ENCODE results near the gene ATG16L2. TPM values are rescaled to one million over a fixed set of nuclear protein-coding genes. Genes with fewer than 3 reads are reported as not detected.
"Not testable (repeated sequence)": the region's sequence is repeated elsewhere in the genome, so short reads cannot be mapped to it uniquely, and the experiment has no call there.

The ATG16L2 gene
- total RNA-seq, 1 donor from 2014 or later = 32.2 TPM

DNA sequence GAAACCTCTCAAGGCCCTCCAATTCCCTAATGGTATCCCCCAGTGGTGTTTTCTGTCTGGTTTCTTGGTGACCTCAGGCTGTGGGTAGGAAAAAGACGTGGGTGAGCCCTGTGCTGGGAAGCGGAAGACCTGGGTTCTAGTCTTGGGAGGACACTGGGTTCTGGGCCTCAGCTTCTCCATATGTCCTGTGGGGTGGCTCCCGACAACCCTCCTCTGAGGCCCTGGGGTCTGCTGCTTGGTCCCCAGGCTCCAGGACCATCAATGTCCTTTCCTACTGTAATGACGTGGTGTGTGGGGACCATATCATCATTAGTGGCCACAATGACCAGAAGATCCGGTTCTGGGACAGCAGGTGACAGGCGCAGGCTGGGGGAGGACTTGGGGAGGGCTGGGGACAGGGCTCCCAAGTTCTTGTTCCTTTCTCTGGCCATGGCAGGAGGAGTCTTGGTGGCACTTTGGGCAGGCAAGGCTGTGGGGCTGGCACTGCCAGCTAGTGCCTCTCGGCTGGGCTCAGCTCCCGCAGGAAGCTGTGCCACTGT is 12.8 kb downstream of the ATG16L2 start:
- Histone ChIP-seq H3K4me3 (no peak overlapping the region), H3K27ac (no peak overlapping the region), H3K27me3 (no peaks in the 10 kb centered on the region), H3K4me1 (peaks cover 10% of the 10 kb centered on the region), H3K36me3 (peaks cover 0 to 11% of the 10 kb centered on the region in 2 donors), H3K9me3 (no peaks in the 10 kb centered on the region)
- no peak for DNase-seq (ENCODE audit: extremely low spot score in 2 of 2)
- intact Hi-C loops (cut with DNase I) = loop anchor here (5.0 kb wide), 1 partner anchor 350 kb away; no protein-coding TSS in a partner anchor
- TF ChIP-seq POLR2AphosphoS5 (IDR thresholded peaks at IDR 0.05; ENCODE audit: insufficient read depth in 1 of 2, low read depth in 1 of 2) (no peak), POLR2A (IDR thresholded peaks at IDR 0.05) (no peak)
- TF ChIP-seq, protein P1, sequence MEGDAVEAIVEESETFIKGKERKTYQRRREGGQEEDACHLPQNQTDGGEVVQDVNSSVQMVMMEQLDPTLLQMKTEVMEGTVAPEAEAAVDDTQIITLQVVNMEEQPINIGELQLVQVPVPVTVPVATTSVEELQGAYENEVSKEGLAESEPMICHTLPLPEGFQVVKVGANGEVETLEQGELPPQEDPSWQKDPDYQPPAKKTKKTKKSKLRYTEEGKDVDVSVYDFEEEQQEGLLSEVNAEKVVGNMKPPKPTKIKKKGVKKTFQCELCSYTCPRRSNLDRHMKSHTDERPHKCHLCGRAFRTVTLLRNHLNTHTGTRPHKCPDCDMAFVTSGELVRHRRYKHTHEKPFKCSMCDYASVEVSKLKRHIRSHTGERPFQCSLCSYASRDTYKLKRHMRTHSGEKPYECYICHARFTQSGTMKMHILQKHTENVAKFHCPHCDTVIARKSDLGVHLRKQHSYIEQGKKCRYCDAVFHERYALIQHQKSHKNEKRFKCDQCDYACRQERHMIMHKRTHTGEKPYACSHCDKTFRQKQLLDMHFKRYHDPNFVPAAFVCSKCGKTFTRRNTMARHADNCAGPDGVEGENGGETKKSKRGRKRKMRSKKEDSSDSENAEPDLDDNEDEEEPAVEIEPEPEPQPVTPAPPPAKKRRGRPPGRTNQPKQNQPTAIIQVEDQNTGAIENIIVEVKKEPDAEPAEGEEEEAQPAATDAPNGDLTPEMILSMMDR (IDR thresholded peaks at IDR 0.05) = no peak

DNA sequence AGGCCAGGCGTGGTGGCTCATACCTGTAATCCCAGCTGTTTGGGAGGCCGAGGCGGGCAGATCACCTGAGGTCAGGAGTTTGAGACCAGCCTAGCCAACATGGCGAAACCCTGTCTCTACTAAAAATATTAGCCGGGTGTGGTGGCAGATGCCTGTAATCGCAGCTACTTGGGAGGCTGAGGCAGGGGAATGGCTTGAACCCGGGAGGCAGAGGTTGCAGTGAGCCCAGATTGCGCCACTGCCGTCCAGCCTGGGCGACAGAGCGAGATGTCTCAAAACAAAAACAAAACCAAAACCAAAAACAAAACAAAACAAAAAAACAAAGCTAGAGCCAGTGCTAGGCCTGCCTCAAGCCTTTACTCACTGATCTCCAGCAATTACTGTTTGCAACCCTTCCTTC is 13.4 kb downstream of the ATG16L2 start:
- intact Hi-C loops (cut with DNase I) = loop anchor here (5.0 kb wide), 1 partner anchor 350 kb away; no protein-coding TSS in a partner anchor
- Histone ChIP-seq H3K4me1 (peaks cover 17% of the 10 kb centered on the region), H3K27ac (peak overlapping the region; percentile 13), H3K36me3 (peaks cover 0 to 11% of the 10 kb centered on the region in 2 donors)
- H3K4me3 ChIP-seq; H3K9me3 ChIP-seq; DNase-seq (ENCODE audit: extremely low spot score in 2 of 2); H3K27me3 ChIP-seq: not testable (repeated sequence)

DNA sequence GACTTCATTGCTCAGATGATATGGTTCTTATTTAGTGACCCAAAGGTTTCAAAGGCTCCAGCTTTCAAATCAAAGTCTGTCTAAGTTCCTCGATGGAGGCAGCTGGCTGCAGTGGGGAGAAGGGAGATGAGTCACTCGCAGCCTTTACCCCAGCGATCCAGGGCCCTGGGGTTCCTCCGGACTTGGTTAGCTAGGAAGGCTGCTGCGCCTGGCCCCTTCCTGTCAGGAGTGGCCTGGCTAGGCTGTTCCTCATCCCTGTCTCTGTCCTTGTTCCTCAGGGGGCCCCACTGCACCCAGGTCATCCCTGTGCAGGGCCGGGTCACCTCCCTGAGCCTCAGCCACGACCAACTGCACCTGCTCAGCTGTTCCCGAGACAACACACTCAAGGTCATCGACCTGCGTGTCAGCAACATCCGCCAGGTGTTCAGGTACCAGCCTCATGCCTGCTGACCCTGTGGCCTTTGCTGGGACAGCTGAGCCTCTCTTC is 13.9 kb downstream of the ATG16L2 start:
- Histone ChIP-seq H3K4me3 (no peak overlapping the region), H3K27me3 (no peaks in the 10 kb centered on the region), H3K36me3 (peaks cover 0 to 11% of the 10 kb centered on the region in 2 donors), H3K9me3 (no peaks in the 10 kb centered on the region), H3K4me1 (peaks cover 22% of the 10 kb centered on the region), H3K27ac (peak overlapping the region; percentile 13)
- TF ChIP-seq POLR2AphosphoS5 (IDR thresholded peaks at IDR 0.05; ENCODE audit: insufficient read depth in 1 of 2, low read depth in 1 of 2) (no peak), POLR2A (IDR thresholded peaks at IDR 0.05) (no peak)
- TF ChIP-seq, protein P1 (IDR thresholded peaks at IDR 0.05) = no peak
- intact Hi-C loops (cut with DNase I) = loop anchor here (5.0 kb wide), 1 partner anchor 349 kb away; no protein-coding TSS in a partner anchor
- no peak for DNase-seq (ENCODE audit: extremely low spot score in 2 of 2)

DNA sequence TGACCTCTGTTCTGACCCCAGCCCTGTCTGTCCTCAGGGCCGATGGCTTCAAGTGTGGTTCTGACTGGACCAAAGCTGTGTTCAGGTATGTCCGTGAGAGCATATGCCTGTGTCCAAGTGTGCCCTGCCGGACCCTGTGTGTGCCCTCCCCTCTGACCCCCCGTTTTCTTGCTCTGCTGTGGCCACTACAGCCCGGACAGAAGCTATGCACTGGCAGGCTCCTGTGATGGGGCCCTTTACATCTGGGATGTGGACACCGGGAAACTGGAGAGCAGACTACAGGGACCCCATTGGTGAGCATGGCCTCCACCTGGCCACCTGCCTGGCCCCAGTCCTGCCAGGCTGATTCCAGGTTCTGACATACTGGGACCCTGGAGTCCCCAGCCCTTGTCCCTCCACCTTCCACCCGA is 14.5 kb downstream of the ATG16L2 start:
- intact Hi-C loops (cut with DNase I) = loop anchor here (5.0 kb wide), 1 partner anchor 349 kb away; no protein-coding TSS in a partner anchor
- Histone ChIP-seq H3K36me3 (peaks cover 0 to 11% of the 10 kb centered on the region in 2 donors), H3K27me3 (no peaks in the 10 kb centered on the region), H3K27ac (no peak overlapping the region), H3K4me3 (no peak overlapping the region), H3K9me3 (no peaks in the 10 kb centered on the region), H3K4me1 (peaks cover 27% of the 10 kb centered on the region)
- TF ChIP-seq, protein P1 (IDR thresholded peaks at IDR 0.05) = no peak
- TF ChIP-seq POLR2A (IDR thresholded peaks at IDR 0.05) (no peak), POLR2AphosphoS5 (IDR thresholded peaks at IDR 0.05; ENCODE audit: insufficient read depth in 1 of 2, low read depth in 1 of 2) (no peak)
- DNase-seq (ENCODE audit: extremely low spot score in 2 of 2) = no peak

DNA sequence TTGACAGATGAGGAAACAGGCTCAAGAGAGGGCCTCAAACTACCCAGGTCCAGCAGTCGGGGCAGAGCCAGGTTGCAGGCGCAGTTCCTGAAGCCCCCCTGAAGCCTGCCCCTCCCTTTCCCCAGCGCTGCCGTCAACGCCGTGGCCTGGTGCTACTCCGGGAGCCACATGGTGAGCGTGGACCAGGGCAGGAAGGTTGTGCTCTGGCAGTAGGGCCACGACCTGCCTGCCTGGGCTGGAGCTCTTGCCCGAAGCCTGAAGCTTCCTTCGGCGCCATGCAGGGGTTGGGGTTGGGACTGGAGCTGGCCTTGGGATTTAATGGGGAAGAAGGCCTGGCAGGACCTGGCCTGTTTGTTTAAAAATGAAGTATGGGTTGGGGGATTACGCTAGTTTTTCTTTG is 15.0 kb downstream of the ATG16L2 start:
- intact Hi-C loops (cut with DNase I) = loop anchor here (5.0 kb wide), 1 partner anchor 348 kb away; no protein-coding TSS in a partner anchor
- H3K36me3 ChIP-seq = peaks cover 0 to 11% of the 10 kb centered on the region in 2 donors
- H3K4me1 ChIP-seq = peaks cover 29% of the 10 kb centered on the region
- TF ChIP-seq, protein P1 (IDR thresholded peaks at IDR 0.05) = no peak
- TF ChIP-seq POLR2AphosphoS5 (IDR thresholded peaks at IDR 0.05; ENCODE audit: insufficient read depth in 1 of 2, low read depth in 1 of 2) (no peak), POLR2A (IDR thresholded peaks at IDR 0.05) (no peak)
- no peak overlapping the region for H3K4me3 ChIP-seq
- H3K27ac ChIP-seq = no peak overlapping the region
- no peaks in the 10 kb centered on the region for H3K9me3 ChIP-seq
- H3K27me3 ChIP-seq = no peaks in the 10 kb centered on the region
- no peak for DNase-seq (ENCODE audit: extremely low spot score in 2 of 2)

All from vagina (tissue), 2 donors.